Measurements from ENCODE around the gene TMPRSS2.
"Not testable (repeated sequence)": the region's sequence is repeated elsewhere in the genome, so short reads cannot be mapped to it uniquely, and the experiment has no call there.

Gene TMPRSS2

DNA sequence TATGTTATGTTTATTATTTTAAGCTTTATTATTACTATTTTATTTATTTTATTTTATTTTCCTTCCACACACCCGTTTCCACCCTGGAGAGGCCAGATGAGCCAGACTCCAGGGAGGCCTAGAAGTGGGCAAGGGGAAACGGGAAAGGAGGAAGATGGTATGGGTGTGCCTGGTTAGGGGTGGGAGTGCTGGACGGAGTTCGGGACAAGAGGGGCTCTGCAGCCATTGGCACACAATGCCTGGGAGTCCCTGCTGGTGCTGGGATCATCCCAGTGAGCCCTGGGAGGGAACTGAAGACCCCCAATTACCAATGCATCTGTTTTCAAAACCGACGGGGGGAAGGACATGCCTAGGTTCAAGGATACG, 82.4 kb downstream of the TMPRSS2 start:
- no peak for DNase-seq (ENCODE audit: low spot score in 2 of 2)
- Mint-ChIP-seq H3K36me3 (ENCODE audit: insufficient read depth) (peaks cover 5% of the 10 kb centered on the region), H3K4me3 (peak overlapping the region; percentile 89), H3K27me3 (no peaks in the 10 kb centered on the region), H3K4me1 (peaks cover 25% of the 10 kb centered on the region), H3K9me3 (no peaks in the 10 kb centered on the region), H3K27ac (ENCODE audit: low read depth) (peak overlapping the region; percentile 95)
- no peak for ATAC-seq (replicated peaks; ENCODE audit: extremely low read depth, poor library complexity, severe bottlenecking)

DNA sequence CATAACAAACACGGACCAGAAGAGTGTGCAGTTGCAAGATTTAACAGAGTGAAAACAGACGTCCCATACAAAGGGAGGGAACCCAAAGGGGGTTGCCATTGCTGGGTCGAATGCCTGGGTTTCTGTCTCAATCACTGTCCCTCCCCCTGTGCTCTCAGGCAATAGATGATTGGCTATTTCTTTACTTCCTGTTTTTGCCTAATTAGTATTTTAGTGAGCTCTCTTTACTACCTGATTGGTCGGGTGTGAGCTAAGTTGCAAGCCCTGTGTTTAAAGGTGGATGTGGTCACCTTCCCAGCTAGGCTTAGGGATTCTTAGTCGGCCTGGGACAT, 84.7 kb downstream of the TMPRSS2 start:
- not testable (repeated sequence) for H3K27me3 Mint-ChIP-seq; H3K36me3 Mint-ChIP-seq (ENCODE audit: insufficient read depth); H3K27ac Mint-ChIP-seq (ENCODE audit: low read depth); H3K4me3 Mint-ChIP-seq; DNase-seq (ENCODE audit: low spot score in 2 of 2); H3K9me3 Mint-ChIP-seq; ATAC-seq (replicated peaks; ENCODE audit: extremely low read depth, poor library complexity, severe bottlenecking)
- H3K4me1 Mint-ChIP-seq = peaks cover 17% of the 10 kb centered on the region

DNA sequence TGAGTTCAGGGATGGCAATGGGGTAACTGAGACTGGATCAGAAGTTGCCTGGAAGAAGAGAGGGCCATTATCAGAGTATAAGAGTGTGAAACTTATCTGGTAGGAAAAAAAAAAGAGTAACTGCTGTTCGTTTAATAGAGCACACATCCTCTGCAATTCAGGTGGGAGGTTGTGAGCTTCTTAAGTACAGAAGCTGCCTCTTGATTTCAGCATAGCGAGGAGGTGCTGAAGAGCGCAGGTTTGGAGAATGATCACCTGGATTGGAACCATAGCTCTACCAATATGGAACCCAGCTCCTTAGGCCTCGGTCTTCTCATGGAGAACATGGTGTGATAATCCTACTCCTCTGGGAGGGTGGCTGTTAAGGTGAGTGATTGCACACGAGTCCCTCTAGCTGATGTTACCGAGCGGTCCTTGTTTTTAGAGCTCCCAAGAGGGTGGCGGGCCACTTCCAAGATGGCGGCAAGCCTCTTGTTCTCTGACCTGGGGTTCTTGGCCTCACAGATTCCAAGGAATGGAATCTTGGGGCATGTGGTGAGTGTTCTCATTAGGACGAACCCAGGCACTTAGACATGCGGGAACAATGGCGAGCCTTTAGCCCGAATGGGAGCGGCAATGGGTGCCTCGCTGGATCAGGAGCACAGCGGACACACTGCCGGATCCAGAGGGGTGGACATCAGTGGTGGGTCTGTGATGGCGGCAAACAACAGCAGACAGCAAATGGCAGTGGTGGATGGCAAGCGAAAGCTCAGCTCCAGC, 85.2 kb downstream of the TMPRSS2 start:
- peaks cover 15% of the 10 kb centered on the region for H3K4me1 Mint-ChIP-seq
- no peaks in the 10 kb centered on the region for H3K9me3 Mint-ChIP-seq
- no peak for DNase-seq (ENCODE audit: low spot score in 2 of 2)
- H3K27ac Mint-ChIP-seq (ENCODE audit: low read depth) = no peak overlapping the region
- peaks cover 3% of the 10 kb centered on the region for H3K36me3 Mint-ChIP-seq (ENCODE audit: insufficient read depth)
- no peak overlapping the region for H3K4me3 Mint-ChIP-seq
- no peaks in the 10 kb centered on the region for H3K27me3 Mint-ChIP-seq
- no peak for ATAC-seq (replicated peaks; ENCODE audit: extremely low read depth, poor library complexity, severe bottlenecking)

DNA sequence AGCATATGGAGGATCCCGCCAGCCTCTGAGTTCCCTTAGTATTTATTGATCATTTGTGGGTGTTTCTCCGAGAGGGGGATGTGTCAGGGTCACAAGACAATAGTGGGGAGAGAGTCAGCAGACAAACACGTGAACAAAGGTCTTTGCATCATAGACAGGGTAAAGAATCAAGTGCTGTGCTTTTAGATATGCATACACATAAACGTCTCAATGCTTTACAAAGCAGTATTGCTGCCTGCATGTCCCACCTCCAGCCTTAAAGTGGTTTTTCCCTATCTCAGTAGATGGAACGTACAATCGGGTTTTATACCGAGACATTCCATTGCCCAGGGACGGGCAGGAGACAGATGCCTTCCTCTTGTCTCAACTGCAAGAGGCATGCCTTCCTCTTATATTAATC, 87.0 kb downstream of the TMPRSS2 start:
- H3K9me3 Mint-ChIP-seq = not testable (repeated sequence)
- peak overlapping the region; percentile 85 for H3K4me3 Mint-ChIP-seq

DNA sequence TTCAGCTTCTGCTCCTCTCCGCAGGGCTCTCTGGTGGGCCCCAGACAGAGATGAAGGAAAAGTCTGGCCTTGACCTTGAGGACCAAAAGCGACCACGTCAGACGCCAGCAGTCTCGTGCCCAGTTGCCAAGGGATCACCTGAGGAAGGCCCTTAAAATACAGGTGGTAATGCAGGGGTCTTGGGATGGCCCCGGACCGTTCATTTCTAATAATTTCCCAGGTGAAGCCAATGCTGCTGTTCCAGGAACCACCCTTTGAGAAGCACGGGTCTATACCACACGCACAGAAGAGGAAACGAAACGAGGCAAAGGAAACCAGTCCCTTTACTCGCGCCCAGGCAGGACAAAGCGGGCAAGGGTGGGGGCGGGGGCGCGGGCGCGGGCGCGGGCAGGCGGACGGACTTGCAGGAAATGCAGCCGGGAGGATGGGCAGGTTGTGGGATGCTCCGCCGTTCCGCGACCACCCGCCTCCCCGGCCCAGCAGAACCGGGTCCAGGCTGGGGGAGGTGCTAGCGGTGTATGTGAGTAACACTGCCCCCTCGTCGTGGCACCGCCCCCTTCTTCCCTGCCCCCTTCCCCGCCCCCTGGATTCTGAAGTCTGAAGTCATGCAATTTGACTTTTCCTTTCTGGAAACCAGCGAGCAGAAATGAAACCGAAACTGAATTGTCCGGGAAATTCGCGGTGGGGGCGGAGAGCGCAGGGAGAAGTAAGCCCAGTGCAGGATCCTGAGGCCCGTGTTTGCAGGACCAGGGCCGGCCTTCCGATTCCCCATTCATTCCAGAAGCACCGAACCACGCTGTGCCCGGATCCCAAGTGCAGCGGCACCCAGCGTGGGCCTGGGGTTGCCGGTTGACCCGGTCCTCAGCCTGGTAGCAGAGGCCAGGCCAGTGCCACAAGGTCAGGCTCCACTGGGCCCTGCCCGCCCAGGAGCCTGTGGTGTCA, 87.8 kb downstream of the TMPRSS2 start:
- H3K27ac Mint-ChIP-seq (ENCODE audit: low read depth) = peak overlapping the region; percentile 83
- H3K4me3 Mint-ChIP-seq = peak overlapping the region; percentile 85
- no peaks in the 10 kb centered on the region for H3K27me3 Mint-ChIP-seq
- H3K4me1 Mint-ChIP-seq = peaks cover 15% of the 10 kb centered on the region
- H3K36me3 Mint-ChIP-seq (ENCODE audit: insufficient read depth) = peaks cover 3% of the 10 kb centered on the region
- H3K9me3 Mint-ChIP-seq = no peaks in the 10 kb centered on the region
- DNase-seq (ENCODE audit: low spot score in 2 of 2) (no peak), ATAC-seq (replicated peaks; ENCODE audit: extremely low read depth, poor library complexity, severe bottlenecking) (peak; percentile 78)

More for the DNA sequence above, 87.0 kb downstream of the TMPRSS2 start:
- not testable (repeated sequence) for ATAC-seq (replicated peaks; ENCODE audit: extremely low read depth, poor library complexity, severe bottlenecking); H3K27me3 Mint-ChIP-seq; H3K36me3 Mint-ChIP-seq (ENCODE audit: insufficient read depth); DNase-seq (ENCODE audit: low spot score in 2 of 2)
- H3K27ac Mint-ChIP-seq (ENCODE audit: low read depth) = peak overlapping the region; percentile 83
- peaks cover 15% of the 10 kb centered on the region for H3K4me1 Mint-ChIP-seq

DNA sequence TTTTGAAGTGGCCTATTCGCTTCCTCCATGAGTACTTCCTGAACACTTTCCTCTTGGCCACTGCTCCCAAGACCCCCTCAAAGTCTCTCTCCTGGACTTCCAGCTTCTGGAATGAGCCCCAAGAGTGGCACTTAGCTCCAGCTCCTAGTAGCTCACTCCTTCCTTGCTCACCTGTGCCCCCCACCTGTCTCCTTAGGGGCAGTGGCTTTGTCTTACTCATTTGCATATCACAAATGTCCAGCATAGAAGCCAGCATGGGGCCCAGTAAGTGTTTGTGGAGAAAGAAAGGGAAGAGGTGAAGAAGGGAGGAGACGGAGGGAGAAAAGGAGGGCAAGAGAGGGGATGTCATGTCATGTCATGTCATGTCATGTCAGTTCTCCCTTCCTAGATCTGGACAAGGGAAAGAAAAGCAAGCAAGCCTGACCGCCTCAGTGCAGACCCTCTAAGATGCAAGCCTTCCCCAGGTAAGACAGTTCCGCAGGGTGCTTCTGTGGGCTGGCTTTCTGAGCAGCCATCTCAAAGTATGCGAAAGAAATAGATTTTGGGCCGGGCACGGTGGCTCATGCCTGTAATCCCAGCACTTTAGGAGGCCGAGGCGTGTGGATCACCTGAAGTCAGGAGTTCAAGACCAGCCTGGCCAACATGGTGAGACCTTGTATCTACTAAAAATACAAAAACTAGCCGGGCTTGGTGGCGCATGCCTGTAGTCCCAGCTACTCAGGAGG, 88.8 kb downstream of the TMPRSS2 start:
- Mint-ChIP-seq H3K27ac (ENCODE audit: low read depth) (peak overlapping the region; percentile 83), H3K9me3 (peaks cover 1% of the 10 kb centered on the region), H3K4me1 (peaks cover 15% of the 10 kb centered on the region), H3K27me3 (no peaks in the 10 kb centered on the region), H3K36me3 (ENCODE audit: insufficient read depth) (no peaks in the 10 kb centered on the region), H3K4me3 (peak overlapping the region; percentile 85)
- no peak for ATAC-seq (replicated peaks; ENCODE audit: extremely low read depth, poor library complexity, severe bottlenecking)
- no peak for DNase-seq (ENCODE audit: low spot score in 2 of 2)

DNA sequence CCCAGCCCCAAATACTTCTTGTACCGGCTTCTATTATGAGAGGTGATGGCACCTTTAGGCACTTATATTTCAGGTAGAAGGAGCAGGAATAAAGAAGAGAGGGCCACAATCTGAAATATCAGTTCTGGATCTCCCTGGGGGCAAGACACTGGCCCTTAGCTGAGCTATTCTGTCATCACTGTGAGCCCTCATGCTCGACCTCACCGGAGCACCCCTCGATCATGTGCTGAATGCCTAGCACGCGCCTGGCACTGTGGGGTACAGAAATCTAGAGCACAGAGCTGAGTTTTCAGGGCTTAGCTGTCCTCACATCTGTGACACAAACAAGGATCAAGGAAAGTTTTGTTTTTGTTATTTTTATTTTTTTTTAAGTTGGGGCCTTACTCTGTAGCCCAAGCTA, 89.6 kb downstream of the TMPRSS2 start:
- peak overlapping the region; percentile 83 for H3K27ac Mint-ChIP-seq (ENCODE audit: low read depth)
- DNase-seq (ENCODE audit: low spot score in 2 of 2) = no peak

DNA sequence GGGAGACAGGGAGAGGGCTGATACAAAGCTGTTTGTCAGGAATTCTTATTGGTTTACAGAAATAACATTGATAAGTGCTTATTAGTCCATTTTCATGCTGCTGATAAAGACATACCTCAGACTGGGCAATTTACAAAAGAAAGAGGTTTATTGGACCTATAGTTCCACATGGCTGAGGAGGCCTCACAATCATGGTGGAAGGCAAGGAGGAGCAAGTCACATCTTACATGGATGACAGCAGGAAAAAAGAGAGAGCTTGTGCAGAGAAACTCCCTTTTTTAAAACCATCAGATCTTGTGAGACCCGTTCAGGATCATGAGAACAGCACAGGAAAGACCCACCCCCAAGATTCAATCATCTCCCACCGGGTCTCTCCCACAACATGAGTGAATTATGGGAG, 90.5 kb downstream of the TMPRSS2 start:
- ATAC-seq (replicated peaks; ENCODE audit: extremely low read depth, poor library complexity, severe bottlenecking); H3K4me1 Mint-ChIP-seq; H3K9me3 Mint-ChIP-seq; H3K27ac Mint-ChIP-seq (ENCODE audit: low read depth); H3K4me3 Mint-ChIP-seq; H3K27me3 Mint-ChIP-seq; H3K36me3 Mint-ChIP-seq (ENCODE audit: insufficient read depth); DNase-seq (ENCODE audit: low spot score in 2 of 2): not testable (repeated sequence)

More for the DNA sequence above, 89.6 kb downstream of the TMPRSS2 start:
- peaks cover 8% of the 10 kb centered on the region for H3K4me1 Mint-ChIP-seq
- no peak for ATAC-seq (replicated peaks; ENCODE audit: extremely low read depth, poor library complexity, severe bottlenecking)
- no peak overlapping the region for H3K4me3 Mint-ChIP-seq
- no peaks in the 10 kb centered on the region for H3K36me3 Mint-ChIP-seq (ENCODE audit: insufficient read depth)
- H3K27me3 Mint-ChIP-seq = no peaks in the 10 kb centered on the region
- H3K9me3 Mint-ChIP-seq = peaks cover 6% of the 10 kb centered on the region
